Measurements from ENCODE around the gene MACO1.

MACO1 gene

GRCh38 chr1:25543425-25544242 lies 112.9 kb downstream of the MACO1 start, which contains the start of gene LDLRAP1:
TSS of gene LDLRAP1 (plus strand) at chr1:25543606. CDS start at chr1:25543699, 93 bp downstream.
- peak; percentile 80 for DNase-seq (ENCODE audit: low spot score)

DNA sequence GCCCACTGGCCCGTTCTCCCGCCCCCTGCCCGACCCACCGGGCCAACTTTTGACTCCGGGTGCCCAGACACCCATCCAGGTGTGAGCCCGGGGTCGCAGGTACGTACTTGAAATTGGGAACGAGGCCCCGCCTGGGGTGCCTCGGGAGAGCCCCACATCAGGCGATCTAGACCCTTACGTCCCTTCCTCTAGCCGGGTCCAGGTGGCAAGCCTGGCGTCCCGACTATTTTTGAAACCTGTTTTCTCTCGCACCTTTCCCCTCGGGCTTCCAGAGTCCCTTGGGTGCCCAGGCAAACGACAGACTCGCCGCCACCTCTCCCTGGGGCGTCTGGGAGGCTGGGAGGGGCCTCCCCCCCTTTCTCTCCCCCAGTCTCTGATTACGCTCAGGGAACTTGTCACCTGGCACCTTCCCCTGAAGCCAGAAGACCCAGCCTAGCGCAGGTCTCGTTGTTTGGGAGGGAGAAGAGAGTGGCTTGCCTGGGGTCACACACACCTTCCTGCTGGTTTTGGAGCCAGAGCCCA lies 113.6 kb downstream of the MACO1 start:
- DNase-seq (ENCODE audit: low spot score): no peak

DNA sequence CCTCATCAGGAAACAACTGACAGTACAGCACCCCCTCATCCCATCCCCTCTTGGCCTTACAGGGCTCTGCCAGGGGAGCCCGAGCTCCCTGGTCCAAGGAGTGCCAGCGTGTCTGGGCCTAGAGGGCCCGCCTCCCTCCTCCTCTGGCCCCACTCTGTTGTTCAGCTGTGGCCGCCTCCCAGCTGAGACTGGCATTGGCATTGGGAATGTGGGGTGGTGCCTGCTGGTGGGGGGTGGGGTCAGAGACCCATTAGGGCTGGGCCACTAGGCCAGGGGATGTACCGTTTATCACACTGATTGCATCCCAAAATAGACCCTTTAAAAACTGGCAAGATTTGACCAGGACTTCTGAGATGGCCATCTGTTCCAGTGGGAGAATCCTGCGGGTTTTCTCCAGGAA lies 114.1 kb downstream of the MACO1 start:
- DNase-seq (ENCODE audit: low spot score): no peak

- no peak for DNase-seq (ENCODE audit: low spot score)
These were observed 115.1 kb downstream of the MACO1 start for GRCh38 chr1:25545767-25546166.

DNA sequence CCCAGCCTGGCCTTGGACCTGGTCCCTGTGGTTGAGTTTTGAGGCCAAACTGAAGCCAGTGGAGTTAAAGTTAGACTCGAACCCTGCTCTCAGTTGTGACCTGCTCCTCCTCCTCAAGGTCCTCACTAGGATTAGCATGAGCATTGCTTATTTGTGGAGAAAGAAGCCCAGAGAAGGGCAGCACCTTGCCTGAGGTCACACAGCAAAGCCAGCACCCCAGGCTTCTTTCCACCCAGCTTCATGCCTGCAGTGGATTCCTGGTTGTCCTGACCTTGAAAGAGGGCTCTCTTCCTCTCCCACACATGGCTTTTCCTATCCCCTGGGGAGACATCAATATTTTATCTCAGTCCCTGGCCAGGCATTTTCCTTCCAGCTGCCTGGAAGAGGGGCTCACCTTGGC lies 115.5 kb downstream of the MACO1 start:
- no peak for DNase-seq (ENCODE audit: low spot score)

GRCh38 chr1:25548601-25549000 lies 117.9 kb downstream of the MACO1 start:
- no peak for DNase-seq (ENCODE audit: low spot score)

GRCh38 chr1:25549273-25550154 lies 118.8 kb downstream of the MACO1 start:
- DNase-seq (ENCODE audit: low spot score): peak; percentile 75

All from LoVo (cell line).